Measurements from ENCODE around the gene FAM78B. TPM values are rescaled to one million over a fixed set of nuclear protein-coding genes. Genes with fewer than 3 reads are reported as not detected.

Gene FAM78B
- total and polyA plus RNA-seq, 10 of the 15 experiments (the other 5 are each of a cell fraction or from before 2014, with no cell fraction given): 0.10 to 4.9 (median 1.6) TPM

- no peak for TF ChIP-seq SUPT20H (IDR thresholded peaks at IDR 0.05; ENCODE audit: borderline replicate concordance, control insufficient read depth, low read depth, low read length)
- TF ChIP-seq CBFB (IDR thresholded peaks at IDR 0.05; ENCODE audit: low read depth): peak; percentile 35; the same call in 1 of the 2 replicates
- no peak for TF ChIP-seq TAF1 (IDR thresholded peaks at IDR 0.05; ENCODE audit: borderline replicate concordance, low read depth, low read length)
- TF ChIP-seq RAD51 (IDR thresholded peaks at IDR 0.05): no peak
- TF ChIP-seq IKZF1 (conservative IDR thresholded peaks at IDR 0.05): peak; percentile 80
- no peak for TF ChIP-seq ATF3 (IDR thresholded peaks at IDR 0.05; ENCODE audit: borderline replicate concordance, extremely low read depth, low read depth, low read length)
- no peak for TF ChIP-seq SREBF2 (IDR thresholded peaks at IDR 0.05; ENCODE audit: low read length)
- TF ChIP-seq CBX5 (IDR thresholded peaks at IDR 0.05; ENCODE audit: low read depth): no peak
- TF ChIP-seq ZBTB11 (CRISPR knock-in tag; IDR thresholded peaks at IDR 0.05): no peak
- no peak for TF ChIP-seq ZNF592 (IDR thresholded peaks at IDR 0.05)
- no peak for TF ChIP-seq SREBF1 (IDR thresholded peaks at IDR 0.05; ENCODE audit: low read length)
- TF ChIP-seq NFYA (IDR thresholded peaks at IDR 0.05; ENCODE audit: borderline replicate concordance, low read depth, low read length): no peak
- no peak for TF ChIP-seq POLR2AphosphoS2 (IDR thresholded peaks at IDR 0.05; ENCODE audit: low read depth, low read length)
- no peak for TF ChIP-seq BRCA1 (IDR thresholded peaks at IDR 0.05; ENCODE audit: low read depth, low read length)
- TF ChIP-seq JUNB (IDR thresholded peaks at IDR 0.05): peak; percentile 65
- TF ChIP-seq ZNF687 (IDR thresholded peaks at IDR 0.05): peak; percentile 52; the same call in 1 of the 2 replicates
- TF ChIP-seq CREB1 (IDR thresholded peaks at IDR 0.05; ENCODE audit: low read depth): peak; percentile 24; the same call in 1 of the 2 replicates
Measured at GRCh38 chr1:166169182-166169581, 2.4 kb upstream of the FAM78B start (continued).

All from GM12878 (cell line).